Measurements from ENCODE around the gene PLA2R1.

GRCh38 chr2:160050147-160050546 lies 12.3 kb downstream of the PLA2R1 start:
- TF ChIP-seq CTCF (IDR thresholded peaks at IDR 0.05) (no peak), REST (IDR thresholded peaks at IDR 0.05; ENCODE audit: insufficient read depth in 1 of 2, low read depth in 2 of 2, low read length in 1 of 2) (no peak), POLR2AphosphoS5 (IDR thresholded peaks at IDR 0.05; ENCODE audit: low read depth, low read length) (no peak), SIN3A (IDR thresholded peaks at IDR 0.05; ENCODE audit: borderline replicate concordance, insufficient read depth, low read depth, low read length) (no peak), TCF7L2 (IDR thresholded peaks at IDR 0.05; ENCODE audit: low read depth, low read length) (no peak)

Measured in Panc1 (cell line).